Caco-2 (cell line): ENCODE data around the gene RNF11. TPM values are rescaled to one million over a fixed set of nuclear protein-coding genes. Genes with fewer than 3 reads are reported as not detected.

Source experiments
- BruUV-seq: library from RNA; stranded (reverse); fragments of 400-500 nt; replicated peaks from 2 replicates; lab custom pipeline; 2021; lab: Mats Ljungman, UMichigan
- CTCF ChIA-PET: fragments of 300-600 bp; sonication (Branson Sonifier 250); formaldehyde crosslinking; loops from one replicate; lab custom pipeline; 2022; ENCODE audit warnings: antibody characterized with exemption; lab: Charles Lee
- POLR2A ChIA-PET: fragments of 300-600 bp; sonication (Branson Sonifier 250); formaldehyde crosslinking; loops from one replicate; lab custom pipeline; 2022; ENCODE audit warnings: antibody characterized with exemption; lab: Charles Lee
- DNase-seq, 2 experiments: peaks; one replicate each; pipeline versions ENCODE4 v3.0.0 to v3.0.0-alpha.2; 2020 to 2022
- H3K27me3 ChIP-seq: replicated peaks from 2 replicates; pipeline ENCODE4 v1.6.0; 2011; ENCODE audit warnings: low read length; ENCODE audit not compliant: control insufficient read depth, insufficient read depth
- H3K36me3 ChIP-seq: 2 replicates; pipeline ENCODE4 v1.5.1; 2011; ENCODE audit warnings: low read length; ENCODE audit not compliant: control insufficient read depth, insufficient read depth
- H3K4me1 ChIP-seq: fragments of 250-450 bp; sonication (Bioruptor Pico); 2 replicates; pipeline ENCODE4 v1.5.1; 2020; ENCODE audit warnings: mild to moderate bottlenecking
- H3K4me3 ChIP-seq: 2 replicates; pipeline ENCODE4 v1.5.1; 2011; ENCODE audit warnings: low read depth, mild to moderate bottlenecking, control low read depth, low read length
- H3K9me3 ChIP-seq: fragments of 250-450 bp; sonication (Bioruptor Pico); 2 replicates; pipeline ENCODE4 v1.5.1; 2020; ENCODE audit warnings: mild to moderate bottlenecking, moderate library complexity
- H3K27ac Mint-ChIP-seq: one replicate; pipeline ENCODE4 v1.8.0; 2022; ENCODE audit warnings: mixed read lengths; ENCODE audit not compliant: unreplicated experiment
- H3K27me3 Mint-ChIP-seq: one replicate; pipeline ENCODE4 v1.8.0; 2022; ENCODE audit warnings: mixed read lengths; ENCODE audit not compliant: insufficient read depth, unreplicated experiment
- H3K36me3 Mint-ChIP-seq: one replicate; pipeline ENCODE4 v1.8.0; 2022; ENCODE audit warnings: mild to moderate bottlenecking, mixed read lengths; ENCODE audit not compliant: insufficient read depth, unreplicated experiment
- H3K4me1 Mint-ChIP-seq: one replicate; pipeline ENCODE4 v1.8.0; 2022; ENCODE audit warnings: low read depth, mixed read lengths; ENCODE audit not compliant: unreplicated experiment
- H3K4me3 Mint-ChIP-seq: one replicate; pipeline ENCODE4 v1.8.0; 2022; ENCODE audit warnings: mild to moderate bottlenecking, moderate library complexity, mixed read lengths; ENCODE audit not compliant: unreplicated experiment
- H3K9me3 Mint-ChIP-seq: one replicate; pipeline ENCODE4 v1.8.0; 2022; ENCODE audit warnings: mixed read lengths; ENCODE audit not compliant: unreplicated experiment
- CTCF ChIP-seq, 2 experiments: fragments of 200-600 bp in 1 of 2; IDR thresholded peaks; 1 replicate in 1 of 2; 2 replicates in 1 of 2; pipeline versions ENCODE4 v1.5.1 to v1.8.0; 2011 to 2022; ENCODE audit warnings: antibody characterized with exemption in 1 of 2, control low read depth in 1 of 2, inconsistent platforms in 1 of 2, low read depth in 1 of 2, low read length in 1 of 2, mild to moderate bottlenecking in 1 of 2, moderate library complexity in 1 of 2; ENCODE audit not compliant: insufficient read depth in 1 of 2, severe bottlenecking in 1 of 2, unreplicated experiment in 1 of 2
- intact Hi-C: fragments of 100-400 bp; cut with micrococcal nuclease; formaldehyde crosslinking; loops from one replicate; pipeline ENCODE4 v1.10.0; 2022; ENCODE audit not compliant: unreplicated experiment
- total RNA-seq: library from RNA; stranded (reverse); gene quantifications from 2 replicates; pipeline ENCODE4 v1.2.3, GENCODE V29; 2022

Gene RNF11
- total RNA-seq, 1 experiment from 2014 or later, result 44.1 TPM

- H3K4me3 Mint-ChIP-seq, result peak overlapping the region; percentile 74
- TF ChIP-seq CTCF (IDR thresholded peaks at IDR 0.05; ENCODE audit: insufficient read depth in 1 of 2, low read depth in 1 of 2, low read length in 1 of 2, severe bottlenecking in 1 of 2, unreplicated experiment in 1 of 2), result no peak
- no peak for DNase-seq
- ChIA-PET CTCF (interaction anchor here (1.0 to 1.8 kb wide), 4 partner anchors 8 to 108 kb away, joined by 3 to 15 read pairs (median 6); partner anchors contain the start of gene RNF11), POLR2A (no interaction called here)
- BruUV-seq, result no TSS peak
- Histone ChIP-seq H3K4me1 (peaks cover 10% of the 10 kb centered on the region), H3K4me3 (peak overlapping the region; percentile 20; the same call in 1 of the 2 replicates), H3K9me3 (no peaks in the 10 kb centered on the region), H3K27me3 (no peaks in the 10 kb centered on the region), H3K36me3 (no peaks in the 10 kb centered on the region; the same call in 1 of the 2 replicates)
- H3K27ac Mint-ChIP-seq, result peak overlapping the region; percentile 88
- H3K27me3 Mint-ChIP-seq, result no peaks in the 10 kb centered on the region
- H3K4me1 Mint-ChIP-seq, result peaks cover 13% of the 10 kb centered on the region
- H3K9me3 Mint-ChIP-seq, result no peaks in the 10 kb centered on the region
- intact Hi-C loops, result loop anchor here (1.0 to 2.0 kb wide), 2 partner anchors 59 to 209 kb away; no protein-coding TSS in a partner anchor
- peaks cover 19% of the 10 kb centered on the region for H3K36me3 Mint-ChIP-seq
These were observed 61.6 kb downstream of the RNF11 start for GRCh38 chr1:51297401-51298321.

GRCh38 chr1:51298322-51298705 is 62.2 kb downstream of the RNF11 start:
- no peaks in the 10 kb centered on the region; the same call in 1 of the 2 replicates for H3K36me3 ChIP-seq
- CTCF ChIA-PET, result no interaction called here
- POLR2A ChIA-PET, result no interaction called here
- Mint-ChIP-seq H3K4me1 (peaks cover 13% of the 10 kb centered on the region), H3K27me3 (no peaks in the 10 kb centered on the region), H3K9me3 (no peaks in the 10 kb centered on the region), H3K27ac (peak overlapping the region; percentile 88), H3K36me3 (peaks cover 19% of the 10 kb centered on the region), H3K4me3 (peak overlapping the region; percentile 74)
- DNase-seq, result no peak
- BruUV-seq, result no TSS peak
- no peak overlapping the region for H3K4me3 ChIP-seq
- H3K9me3 ChIP-seq, result no peaks in the 10 kb centered on the region
- no peak for TF ChIP-seq CTCF (IDR thresholded peaks at IDR 0.05; ENCODE audit: insufficient read depth in 1 of 2, low read depth in 1 of 2, low read length in 1 of 2, severe bottlenecking in 1 of 2, unreplicated experiment in 1 of 2)
- H3K27me3 ChIP-seq, result no peaks in the 10 kb centered on the region
- intact Hi-C loops, result no loop called here
- peaks cover 10% of the 10 kb centered on the region for H3K4me1 ChIP-seq

GRCh38 chr1:51299185-51299885 is 63.3 kb downstream of the RNF11 start:
- H3K4me3 Mint-ChIP-seq, result no peak overlapping the region
- no peak for DNase-seq
- Histone ChIP-seq H3K4me3 (no peak overlapping the region), H3K27me3 (no peaks in the 10 kb centered on the region), H3K9me3 (no peaks in the 10 kb centered on the region), H3K4me1 (peaks cover 10% of the 10 kb centered on the region), H3K36me3 (no peaks in the 10 kb centered on the region; the same call in 1 of the 2 replicates)
- TF ChIP-seq CTCF (IDR thresholded peaks at IDR 0.05; ENCODE audit: insufficient read depth in 1 of 2, low read depth in 1 of 2, low read length in 1 of 2, severe bottlenecking in 1 of 2, unreplicated experiment in 1 of 2), result no peak
- H3K36me3 Mint-ChIP-seq, result peaks cover 19% of the 10 kb centered on the region
- no peak overlapping the region for H3K27ac Mint-ChIP-seq
- ChIA-PET POLR2A (no interaction called here), CTCF (no interaction called here)
- H3K9me3 Mint-ChIP-seq, result no peaks in the 10 kb centered on the region
- intact Hi-C loops, result no loop called here
- H3K27me3 Mint-ChIP-seq, result no peaks in the 10 kb centered on the region
- H3K4me1 Mint-ChIP-seq, result peaks cover 13% of the 10 kb centered on the region
- BruUV-seq, result no TSS peak
